WERI-Rb-1 (cell line): Measurements from ENCODE around the gene ECSIT.

ENCODE experiments used
- DNase-seq: peaks from one replicate; pipeline ENCODE4 v3.0.0-alpha.2; 2020
- H3K27ac ChIP-seq: fragments of 250-450 bp; sonication (Bioruptor Pico); 2 replicates; pipeline ENCODE4 v1.5.1; 2020; ENCODE audit warnings: mild to moderate bottlenecking, moderate library complexity
- H3K27me3 ChIP-seq: fragments of 250-450 bp; sonication (Bioruptor Pico); 2 replicates; pipeline ENCODE4 v1.5.1; 2021; ENCODE audit warnings: mild to moderate bottlenecking, low read depth, moderate library complexity; ENCODE audit not compliant: insufficient read depth, severe bottlenecking
- H3K36me3 ChIP-seq: fragments of 250-450 bp; sonication (Bioruptor Pico); 2 replicates; pipeline ENCODE4 v1.5.1; 2020; ENCODE audit warnings: mild to moderate bottlenecking, moderate library complexity
- H3K4me3 ChIP-seq: 2 replicates; pipeline ENCODE4 v1.5.1; 2011; ENCODE audit warnings: low read depth, mild to moderate bottlenecking, control low read depth, low read length
- H3K9me3 ChIP-seq: fragments of 250-450 bp; sonication (Bioruptor Pico); 2 replicates; pipeline ENCODE4 v1.5.1; 2021; ENCODE audit warnings: mild to moderate bottlenecking, moderate library complexity; ENCODE audit not compliant: severe bottlenecking
- TF ChIP-seq, protein P1 (sequence below): IDR thresholded peaks from 2 replicates; pipeline ENCODE4 v1.5.1; 2011; ENCODE audit warnings: low read depth, mild to moderate bottlenecking, control low read depth, inconsistent platforms, low read length

Gene ECSIT

GRCh38 chr19:11551603-11552235, 22.8 kb upstream of the ECSIT start:
- H3K36me3 ChIP-seq = peaks cover 36% of the 10 kb centered on the region
- no peaks in the 10 kb centered on the region for H3K9me3 ChIP-seq
- no peak overlapping the region for H3K4me3 ChIP-seq
- H3K27me3 ChIP-seq = no peaks in the 10 kb centered on the region
- no peak overlapping the region for H3K27ac ChIP-seq
- DNase-seq = peak; percentile 38
- TF ChIP-seq, protein P1, sequence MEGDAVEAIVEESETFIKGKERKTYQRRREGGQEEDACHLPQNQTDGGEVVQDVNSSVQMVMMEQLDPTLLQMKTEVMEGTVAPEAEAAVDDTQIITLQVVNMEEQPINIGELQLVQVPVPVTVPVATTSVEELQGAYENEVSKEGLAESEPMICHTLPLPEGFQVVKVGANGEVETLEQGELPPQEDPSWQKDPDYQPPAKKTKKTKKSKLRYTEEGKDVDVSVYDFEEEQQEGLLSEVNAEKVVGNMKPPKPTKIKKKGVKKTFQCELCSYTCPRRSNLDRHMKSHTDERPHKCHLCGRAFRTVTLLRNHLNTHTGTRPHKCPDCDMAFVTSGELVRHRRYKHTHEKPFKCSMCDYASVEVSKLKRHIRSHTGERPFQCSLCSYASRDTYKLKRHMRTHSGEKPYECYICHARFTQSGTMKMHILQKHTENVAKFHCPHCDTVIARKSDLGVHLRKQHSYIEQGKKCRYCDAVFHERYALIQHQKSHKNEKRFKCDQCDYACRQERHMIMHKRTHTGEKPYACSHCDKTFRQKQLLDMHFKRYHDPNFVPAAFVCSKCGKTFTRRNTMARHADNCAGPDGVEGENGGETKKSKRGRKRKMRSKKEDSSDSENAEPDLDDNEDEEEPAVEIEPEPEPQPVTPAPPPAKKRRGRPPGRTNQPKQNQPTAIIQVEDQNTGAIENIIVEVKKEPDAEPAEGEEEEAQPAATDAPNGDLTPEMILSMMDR = peak; percentile 84

DNA sequence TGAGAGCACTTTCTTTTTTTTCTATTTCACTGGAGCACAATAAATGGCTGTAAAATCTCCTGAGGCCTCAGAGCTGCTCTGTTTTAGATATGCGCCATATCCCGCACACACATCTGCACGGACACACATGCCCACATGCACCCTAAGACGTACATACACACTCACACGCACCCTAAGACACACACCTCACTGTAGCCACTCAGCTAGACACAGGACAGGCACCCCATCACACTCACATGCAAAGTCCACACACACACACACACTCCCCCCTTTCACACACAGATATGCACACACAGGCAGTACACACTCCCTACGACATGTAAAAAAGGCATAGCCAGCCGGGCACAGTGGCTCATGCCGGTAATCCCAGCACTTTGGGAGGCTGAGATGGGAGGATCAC, 21.3 kb upstream of the ECSIT start:
- H3K36me3 ChIP-seq = peaks cover 26% of the 10 kb centered on the region
- H3K9me3 ChIP-seq = no peaks in the 10 kb centered on the region
- no peak overlapping the region for H3K4me3 ChIP-seq
- no peaks in the 10 kb centered on the region for H3K27me3 ChIP-seq
- TF ChIP-seq, protein P1 = no peak
- DNase-seq = no peak
- no peak overlapping the region for H3K27ac ChIP-seq

DNA sequence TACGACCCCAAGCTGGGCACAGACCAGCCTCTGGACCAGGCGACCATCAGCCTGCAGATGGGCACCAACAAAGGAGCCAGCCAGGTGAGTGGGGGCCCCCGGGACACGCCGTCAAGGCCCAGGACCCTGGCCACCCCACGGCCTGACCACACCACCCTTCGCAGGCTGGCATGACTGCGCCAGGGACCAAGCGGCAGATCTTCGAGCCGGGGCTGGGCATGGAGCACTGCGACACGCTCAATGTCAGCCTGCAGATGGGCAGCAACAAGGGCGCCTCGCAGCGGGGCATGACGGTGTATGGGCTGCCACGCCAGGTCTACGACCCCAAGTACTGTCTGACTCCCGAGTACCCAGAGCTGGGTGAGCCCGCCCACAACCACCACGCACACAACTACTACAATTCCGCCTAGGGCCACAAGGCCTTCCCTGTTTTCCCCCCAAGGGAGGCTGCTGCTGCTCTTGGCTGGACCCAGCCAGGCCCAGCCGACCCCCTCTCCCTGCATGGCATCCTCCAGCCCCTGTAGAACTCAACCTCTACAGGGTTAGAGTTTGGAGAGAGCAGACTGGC, 20.5 kb upstream of the ECSIT start:
- H3K27me3 ChIP-seq = no peaks in the 10 kb centered on the region
- peaks cover 23% of the 10 kb centered on the region for H3K36me3 ChIP-seq
- H3K27ac ChIP-seq = no peak overlapping the region
- DNase-seq = no peak
- no peak overlapping the region for H3K4me3 ChIP-seq
- TF ChIP-seq, protein P1 = no peak
- no peaks in the 10 kb centered on the region for H3K9me3 ChIP-seq

GRCh38 chr19:11547929-11548700, 19.2 kb upstream of the ECSIT start:
- no peak overlapping the region for H3K27ac ChIP-seq
- no peaks in the 10 kb centered on the region for H3K27me3 ChIP-seq
- no peaks in the 10 kb centered on the region for H3K9me3 ChIP-seq
- no peak for DNase-seq
- H3K36me3 ChIP-seq = peaks cover 10% of the 10 kb centered on the region
- no peak overlapping the region for H3K4me3 ChIP-seq
- TF ChIP-seq, protein P1 = no peak

GRCh38 chr19:11541238-11541637, 12.3 kb upstream of the ECSIT start:
- no peak overlapping the region for H3K4me3 ChIP-seq
- H3K27me3 ChIP-seq = no peaks in the 10 kb centered on the region
- no peak overlapping the region for H3K27ac ChIP-seq
- TF ChIP-seq, protein P1 = no peak
- H3K36me3 ChIP-seq = no peaks in the 10 kb centered on the region
- no peaks in the 10 kb centered on the region for H3K9me3 ChIP-seq
- no peak for DNase-seq
